Activated CD4-positive, alpha-beta memory T cell treated with anti-CD3 and anti-CD28 coated beads for 36 hours (primary cell): Measurements from ENCODE around the gene TP53I3. TPM values are rescaled to one million over a fixed set of nuclear protein-coding genes. Genes with fewer than 3 reads are reported as not detected.
A peak's percentile ranks its signal among the peaks of the same experiment; 100 is the strongest.
"Not testable (repeated sequence)": the region's sequence is repeated elsewhere in the genome, so short reads cannot be mapped to it uniquely, and the experiment has no call there.

Experiments
- CTCF ChIA-PET: fragments of 350-600 bp; sonication (Branson Sonifier 250); formaldehyde crosslinking; loops from one replicate; lab custom pipeline; 2021; ENCODE audit warnings: antibody characterized with exemption, inconsistent platforms; lab: Charles Lee
- POLR2A ChIA-PET: fragments of 350-600 bp; sonication (Branson Sonifier 250); formaldehyde crosslinking; loops from one replicate; lab custom pipeline; 2021; ENCODE audit warnings: antibody characterized with exemption; lab: Charles Lee
- DNase-seq: peaks from one replicate; pipeline ENCODE4 v3.0.0-alpha.2; 2020
- H3K27ac Mint-ChIP-seq: one replicate; pipeline ENCODE4 v1.8.0; 2021; ENCODE audit warnings: mixed read lengths
- H3K27me3 Mint-ChIP-seq: one replicate; pipeline ENCODE4 v1.8.0; 2021; ENCODE audit warnings: mixed read lengths
- H3K36me3 Mint-ChIP-seq: one replicate; pipeline ENCODE4 v1.8.0; 2021; ENCODE audit warnings: mixed read lengths
- H3K4me1 Mint-ChIP-seq: one replicate; pipeline ENCODE4 v1.8.0; 2021; ENCODE audit warnings: low read depth, mixed read lengths
- H3K4me3 Mint-ChIP-seq: one replicate; pipeline ENCODE4 v1.8.0; 2021; ENCODE audit warnings: mild to moderate bottlenecking, mixed read lengths
- H3K9me3 Mint-ChIP-seq: one replicate; pipeline ENCODE4 v1.8.0; 2021; ENCODE audit warnings: mixed read lengths
- intact Hi-C: fragments of 100-400 bp; cut with micrococcal nuclease; formaldehyde crosslinking; loops from one replicate; pipeline ENCODE4 v1.15.1; 2023
- total RNA-seq, 2 experiments: library from RNA; stranded (reverse); gene quantifications; one replicate each; pipeline ENCODE4 v1.2.3, GENCODE V29; 2021

TP53I3 gene
- total RNA-seq, 2 experiments from 2014 or later: 0.90 to 0.94 TPM

DNA sequence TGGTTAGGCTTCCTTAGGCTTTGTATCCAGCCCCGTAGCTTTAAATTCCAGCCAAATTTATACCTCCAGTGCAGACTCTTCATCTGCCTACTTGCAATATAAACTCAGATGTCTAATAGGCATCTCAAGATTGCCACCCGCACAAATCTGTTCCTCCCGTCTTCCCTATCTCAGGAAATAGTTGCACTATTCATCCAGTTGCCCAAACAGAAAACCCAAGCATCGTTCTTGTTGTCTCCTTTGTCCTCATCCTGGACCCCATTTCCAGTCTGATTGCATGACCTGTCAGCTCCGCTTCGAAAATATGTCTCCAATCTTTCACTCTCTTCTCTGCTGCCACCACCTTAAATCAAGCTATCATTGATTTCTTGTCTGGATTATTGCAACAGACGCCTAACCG, 32.8 kb downstream of the TP53I3 start:
- Mint-ChIP-seq H3K27me3 (peaks cover 3% of the 10 kb centered on the region), H3K36me3 (no peaks in the 10 kb centered on the region), H3K4me3 (no peak overlapping the region), H3K27ac (no peak overlapping the region), H3K9me3 (no peaks in the 10 kb centered on the region), H3K4me1 (peaks cover 8% of the 10 kb centered on the region)
- ChIA-PET POLR2A (no interaction called here), CTCF (interaction anchor here (1.7 kb wide), 1 partner anchor 228 kb away, joined by 5 read pairs; no protein-coding TSS in a partner anchor)
- intact Hi-C loops: no loop called here
- DNase-seq: no peak

- H3K36me3 Mint-ChIP-seq: no peaks in the 10 kb centered on the region
- peak; percentile 31 for DNase-seq
- peaks cover 15% of the 10 kb centered on the region for H3K4me1 Mint-ChIP-seq
- no peak overlapping the region for H3K27ac Mint-ChIP-seq
- H3K27me3 Mint-ChIP-seq: peaks cover 3% of the 10 kb centered on the region
- no peaks in the 10 kb centered on the region for H3K9me3 Mint-ChIP-seq
- intact Hi-C loops: no loop called here
- CTCF ChIA-PET: interaction anchor here (1.7 to 1.8 kb wide), 2 partner anchors 34 to 226 kb away, joined by 5 to 10 read pairs; partner anchors contain the start of gene TP53I3
- POLR2A ChIA-PET: interaction anchor here (0.8 to 1.6 kb wide), 2 partner anchors 27 to 123 kb away, joined by 3 to 4 read pairs; partner anchors contain the start of gene ATAD2B
- no peak overlapping the region for H3K4me3 Mint-ChIP-seq
Measured at GRCh38 chr2:24050041-24050979, 34.3 kb downstream of the TP53I3 start.

DNA sequence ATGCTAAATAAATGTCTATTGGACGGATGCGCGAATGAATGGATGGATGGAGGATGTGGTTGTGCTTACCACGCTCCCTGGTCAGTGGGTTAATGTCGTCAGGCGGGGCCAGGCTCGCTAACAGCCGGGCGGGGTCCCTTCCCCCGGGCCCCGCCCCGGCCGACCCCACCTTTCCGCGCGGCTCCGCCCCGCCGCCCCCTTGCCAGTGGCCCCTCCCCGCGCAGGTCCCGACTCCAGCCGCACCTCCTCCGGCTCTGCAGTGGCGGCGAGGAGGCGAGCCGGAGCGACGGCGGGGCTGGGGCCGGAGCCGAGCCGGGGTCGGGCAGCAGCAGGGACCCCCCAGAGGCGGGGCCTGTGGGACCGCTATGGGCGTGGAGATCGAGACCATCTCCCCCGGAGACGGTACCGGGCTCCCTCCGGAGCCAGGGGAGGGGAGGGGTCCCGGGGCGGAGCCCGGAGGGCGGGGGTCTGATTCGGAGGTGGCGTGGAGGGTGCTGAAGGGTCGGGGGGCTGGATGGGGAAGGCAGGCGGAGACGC, 35.1 kb downstream of the TP53I3 start, which contains the start of gene FKBP1B:
TSS of gene FKBP1B (plus strand) at position 257 of the 537 bp plus-strand sequence. CDS start at position 366, 109 bp downstream.
- no peak within 1 kb of the TSS for H3K4me3 Mint-ChIP-seq
- intact Hi-C loops: no loop called here
- CTCF ChIA-PET: interaction anchor here (1.2 to 1.8 kb wide), 2 partner anchors 34 to 122 kb away, joined by 6 to 10 read pairs; partner anchors contain the start of genes ATAD2B and TP53I3
- H3K4me1 Mint-ChIP-seq: peaks cover 18% of the 10 kb centered on the region
- POLR2A ChIA-PET: interaction anchor here (0.8 to 1.6 kb wide), 2 partner anchors 27 to 123 kb away, joined by 3 to 4 read pairs; partner anchors contain the start of gene ATAD2B
- peak; percentile 75 for DNase-seq
- no peaks in the 10 kb centered on the region for H3K36me3 Mint-ChIP-seq
- H3K27ac Mint-ChIP-seq: no peak within 1 kb of the TSS
- H3K27me3 Mint-ChIP-seq: peaks cover 3% of the 10 kb centered on the region
- no peaks in the 10 kb centered on the region for H3K9me3 Mint-ChIP-seq

GRCh38 chr2:24048769-24049484, 35.7 kb downstream of the TP53I3 start:
- ChIA-PET CTCF (interaction anchor here (0.9 to 1.8 kb wide), 3 partner anchors 28 to 122 kb away, joined by 3 to 10 read pairs (median 6); partner anchors contain the start of genes ATAD2B and TP53I3), POLR2A (interaction anchor here (1.6 kb wide), 1 partner anchor 122 kb away, joined by 4 read pairs; the partner anchor contains the start of gene ATAD2B)
- Mint-ChIP-seq H3K36me3 (no peaks in the 10 kb centered on the region), H3K27me3 (peaks cover 3% of the 10 kb centered on the region), H3K9me3 (no peaks in the 10 kb centered on the region), H3K27ac (no peak overlapping the region), H3K4me3 (no peak overlapping the region), H3K4me1 (peaks cover 18% of the 10 kb centered on the region)
- no peak for DNase-seq
- intact Hi-C loops: no loop called here

DNA sequence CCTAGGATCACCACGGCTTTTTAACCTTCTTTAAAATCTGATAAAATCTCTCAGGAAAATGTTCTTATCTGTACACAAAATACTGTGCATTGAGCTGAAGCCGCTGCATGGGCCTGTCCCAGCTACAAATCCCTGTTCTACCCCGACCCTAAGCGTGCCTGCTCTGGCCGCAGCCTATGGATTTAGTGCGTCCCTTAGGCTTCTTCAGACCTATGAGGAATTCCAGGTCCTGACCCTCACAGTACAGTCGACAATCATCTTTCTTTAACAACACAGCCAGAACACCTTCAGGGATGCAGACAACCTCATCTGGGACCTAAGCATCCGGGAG, 37.0 kb downstream of the TP53I3 start:
- DNase-seq: no peak
- intact Hi-C loops: loop anchor here (1.0 to 2.0 kb wide), 6 partner anchors 13 to 120 kb away; partner anchors contain the start of genes ATAD2B, FAM228B, PFN4 and SF3B6
- H3K36me3 Mint-ChIP-seq: no peaks in the 10 kb centered on the region
- peaks cover 3% of the 10 kb centered on the region for H3K27me3 Mint-ChIP-seq
- peak overlapping the region; percentile 95 for H3K4me3 Mint-ChIP-seq
- peak overlapping the region; percentile 74 for H3K27ac Mint-ChIP-seq
- no peaks in the 10 kb centered on the region for H3K9me3 Mint-ChIP-seq
- POLR2A ChIA-PET: interaction anchor here (0.6 to 1.8 kb wide), 10 partner anchors 11 to 291 kb away, joined by 3 to 34 read pairs (median 4); partner anchors contain the start of genes ATAD2B, FAM228B, SF3B6 and TP53I3
- CTCF ChIA-PET: interaction anchor here (0.7 to 1.6 kb wide), 5 partner anchors 13 to 231 kb away, joined by 3 to 19 read pairs (median 3); partner anchors contain the start of genes ATAD2B and TP53I3
- peaks cover 21% of the 10 kb centered on the region for H3K4me1 Mint-ChIP-seq

DNA sequence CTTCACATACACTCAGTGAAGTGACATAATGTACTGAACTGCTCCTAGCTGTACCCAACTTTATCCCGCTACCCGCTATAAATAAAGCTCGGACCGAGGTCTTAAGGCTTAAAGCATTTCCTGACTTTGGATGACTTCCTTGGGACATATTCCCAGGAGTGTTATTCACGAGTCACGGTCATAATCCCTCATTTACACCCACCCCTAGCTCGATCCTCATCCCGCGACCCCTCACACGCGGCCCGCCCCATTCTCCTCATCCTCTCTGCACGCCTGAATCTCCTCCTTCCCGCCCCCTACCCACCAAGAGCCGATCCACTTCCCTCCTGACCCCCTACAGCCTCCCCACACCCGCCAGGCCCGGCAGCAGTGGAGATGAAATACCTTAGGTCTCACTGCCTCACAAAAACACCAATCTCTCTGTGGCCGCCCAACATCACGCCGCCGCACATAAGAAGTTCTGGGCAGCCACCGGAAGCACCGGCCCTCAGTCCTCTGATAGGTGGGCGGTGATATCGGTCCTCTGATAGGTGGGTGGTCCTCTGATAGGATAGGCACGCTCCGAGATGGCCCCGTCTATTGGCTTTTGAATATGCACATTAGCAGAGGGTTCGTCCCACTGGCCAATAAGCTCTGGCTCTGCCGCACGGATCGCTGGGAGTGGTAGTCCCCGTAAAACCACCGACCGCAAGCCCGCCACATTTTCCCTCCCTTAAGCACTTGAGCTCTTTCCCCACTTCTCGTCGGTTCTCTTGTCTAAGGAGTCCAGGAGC, 37.5 kb downstream of the TP53I3 start, which contains the start of gene WDCP:
TSS of gene WDCP (minus strand) at position 462 of the 773 bp plus-strand sequence. CDS start 7,897 bp downstream, outside the sequence.
- H3K27ac Mint-ChIP-seq: peak within 1 kb of the TSS; percentile 74
- ChIA-PET POLR2A (interaction anchor here (0.6 to 1.8 kb wide), 10 partner anchors 10 to 120 kb away, joined by 3 to 34 read pairs (median 4); partner anchors contain the start of genes ATAD2B, FAM228B, SF3B6 and TP53I3), CTCF (interaction anchor here (0.7 to 1.6 kb wide), 6 partner anchors 13 to 231 kb away, joined by 3 to 19 read pairs (median 4); partner anchors contain the start of genes ATAD2B and TP53I3)
- H3K4me1 Mint-ChIP-seq: peaks cover 21% of the 10 kb centered on the region
- peaks cover 3% of the 10 kb centered on the region for H3K27me3 Mint-ChIP-seq
- no peaks in the 10 kb centered on the region for H3K9me3 Mint-ChIP-seq
- intact Hi-C loops: loop anchor here (1.0 to 2.0 kb wide), 6 partner anchors 13 to 120 kb away; partner anchors contain the start of genes ATAD2B, FAM228B, PFN4 and SF3B6
- no peaks in the 10 kb centered on the region for H3K36me3 Mint-ChIP-seq
- peak within 1 kb of the TSS; percentile 95 for H3K4me3 Mint-ChIP-seq
- DNase-seq: peak; percentile 97

DNA sequence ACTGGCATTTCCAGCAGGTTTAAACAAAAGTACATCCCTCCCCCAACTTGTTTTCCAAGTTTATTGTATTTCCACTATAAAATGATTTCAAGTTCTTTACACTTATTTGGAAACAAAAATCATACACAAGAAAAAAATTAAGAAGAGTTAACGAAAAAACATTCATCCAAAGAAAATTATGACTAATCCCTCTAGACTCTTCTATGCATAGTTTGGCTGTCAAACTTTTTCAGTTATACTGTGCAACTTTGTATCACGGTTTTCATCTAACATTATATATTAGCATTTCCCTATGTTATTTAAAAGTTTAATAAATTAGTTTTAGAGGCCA, 38.1 kb downstream of the TP53I3 start:
- no peak for DNase-seq
- intact Hi-C loops: loop anchor here (2.0 kb wide), 3 partner anchors 38 to 106 kb away; partner anchors contain the start of genes FAM228B, PFN4, TP53I3 and UBXN2A
- Mint-ChIP-seq H3K4me3 (peak overlapping the region; percentile 95), H3K27me3 (peaks cover 3% of the 10 kb centered on the region), H3K27ac (no peak overlapping the region), H3K4me1 (peaks cover 21% of the 10 kb centered on the region), H3K36me3 (no peaks in the 10 kb centered on the region), H3K9me3 (no peaks in the 10 kb centered on the region)
- POLR2A ChIA-PET: interaction anchor here (1.1 to 1.8 kb wide), 6 partner anchors 14 to 120 kb away, joined by 3 to 34 read pairs (median 10); partner anchors contain the start of genes ATAD2B, SF3B6, TP53I3 and UBXN2A
- CTCF ChIA-PET: interaction anchor here (0.7 to 1.6 kb wide), 3 partner anchors 37 to 222 kb away, joined by 4 to 19 read pairs (median 15); partner anchors contain the start of genes ATAD2B and TP53I3

- no peak overlapping the region for H3K27ac Mint-ChIP-seq
- ChIA-PET POLR2A (interaction anchor here (1.8 kb wide), 1 partner anchor 119 kb away, joined by 34 read pairs; the partner anchor contains the start of gene ATAD2B), CTCF (no interaction called here)
- DNase-seq: no peak
- peaks cover 21% of the 10 kb centered on the region for H3K4me1 Mint-ChIP-seq
- peak overlapping the region; percentile 95 for H3K4me3 Mint-ChIP-seq
- H3K36me3 Mint-ChIP-seq: no peaks in the 10 kb centered on the region
- intact Hi-C loops: loop anchor here (2.0 kb wide), 3 partner anchors 39 to 105 kb away; partner anchors contain the start of genes FAM228B, PFN4, TP53I3 and UBXN2A
- peaks cover 3% of the 10 kb centered on the region for H3K27me3 Mint-ChIP-seq
- no peaks in the 10 kb centered on the region for H3K9me3 Mint-ChIP-seq
Measured at GRCh38 chr2:24045511-24046508, 38.8 kb downstream of the TP53I3 start.

- H3K36me3 Mint-ChIP-seq, H3K27ac Mint-ChIP-seq, intact Hi-C loops, POLR2A ChIA-PET, CTCF ChIA-PET, H3K9me3 Mint-ChIP-seq, H3K4me3 Mint-ChIP-seq, DNase-seq, H3K27me3 Mint-ChIP-seq: not testable (repeated sequence)
- H3K4me1 Mint-ChIP-seq: peaks cover 18% of the 10 kb centered on the region
Measured at GRCh38 chr2:24043133-24043532, 41.5 kb downstream of the TP53I3 start.
